Cardiac muscle cell (in vitro differentiated cells and primary cell): ENCODE measurements around the gene RABGAP1. TPM values are rescaled to one million over a fixed set of nuclear protein-coding genes. Genes with fewer than 3 reads are reported as not detected.
A peak's percentile ranks its signal among the peaks of the same experiment; 100 is the strongest.

Experiments
- DNase-seq, 2 donors: peaks; one replicate each; pipeline versions ENCODE4 v3.0.0 to v3.0.0-alpha.2; 2010 to 2017; ENCODE audit warnings: low read depth in 1 of 2, low spot score in 1 of 2
- H3K27ac ChIP-seq: fragments of 200-600 bp; sonication (generic); 2 replicates; pipeline ENCODE4 v1.5.1; 2016
- H3K27me3 ChIP-seq: fragments of 200-600 bp; sonication (generic); 2 replicates; pipeline ENCODE4 v1.6.0; 2016; ENCODE audit warnings: control low read depth
- H3K36me3 ChIP-seq: fragments of 200-600 bp; sonication (generic); 2 replicates; pipeline ENCODE4 v1.5.1; 2016; ENCODE audit warnings: control low read depth
- H3K4me1 ChIP-seq: fragments of 200-600 bp; sonication (generic); 2 replicates; pipeline ENCODE4 v1.8.1; 2017; ENCODE audit warnings: low read depth, mild to moderate bottlenecking, mixed run types
- H3K4me3 ChIP-seq: fragments of 200-600 bp; sonication (generic); 2 replicates; pipeline ENCODE4 v1.5.1; 2016; ENCODE audit warnings: mild to moderate bottlenecking
- H3K9me3 ChIP-seq: fragments of 200-600 bp; sonication (generic); 2 replicates; pipeline ENCODE4 v1.5.1; 2017; ENCODE audit warnings: low read depth, mild to moderate bottlenecking, control low read depth
- polyA plus RNA-seq: library from polyadenylated mRNA; unstranded; fragments of >200 nt; fragmentation: Nextera tagmentation; extraction: Ambion mirVana; gene quantifications from 2 replicates; pipeline ENCODE4 v1.2.1, GENCODE V29; 2016
- total RNA-seq: library from RNA; depleted of rRNA; stranded (reverse); fragments of >200 nt; gene quantifications from 2 replicates; pipeline ENCODE4 v1.2.3, GENCODE V29; 2016
- TF ChIP-seq, protein P1 (sequence below): IDR thresholded peaks from 2 replicates; pipeline ENCODE4 v1.5.1; 2012; ENCODE audit warnings: low read depth, mild to moderate bottlenecking, low read length

The RABGAP1 gene
- total and polyA plus RNA-seq, 2 experiments from 2014 or later, result 37.4 to 44.4 TPM

DNA sequence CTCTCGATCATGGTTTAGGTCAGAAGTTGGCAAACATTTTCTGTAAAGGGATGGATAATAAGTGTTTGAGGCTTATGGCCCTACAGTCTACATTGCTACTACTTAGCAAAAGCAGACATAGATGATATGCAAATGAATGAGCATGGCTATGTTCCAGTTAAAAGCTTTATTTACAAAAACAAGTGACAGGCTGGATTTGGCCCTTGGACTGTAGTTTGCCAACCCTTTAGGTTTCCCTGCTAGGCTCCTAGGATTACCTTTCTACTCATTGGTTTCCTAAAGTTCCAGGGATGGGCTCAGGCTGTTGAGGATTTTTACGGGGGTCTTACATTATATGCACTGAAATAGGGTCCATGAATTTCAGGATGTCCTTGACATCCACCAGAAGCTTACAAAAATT, 150.1 kb downstream of the RABGAP1 start:
- Histone ChIP-seq H3K27ac (no peak overlapping the region), H3K4me3 (no peak overlapping the region), H3K36me3 (peaks cover 38% of the 10 kb centered on the region), H3K9me3 (no peaks in the 10 kb centered on the region), H3K27me3 (no peaks in the 10 kb centered on the region), H3K4me1 (peaks cover 6% of the 10 kb centered on the region)
- no peak for DNase-seq
- TF ChIP-seq, protein P1, sequence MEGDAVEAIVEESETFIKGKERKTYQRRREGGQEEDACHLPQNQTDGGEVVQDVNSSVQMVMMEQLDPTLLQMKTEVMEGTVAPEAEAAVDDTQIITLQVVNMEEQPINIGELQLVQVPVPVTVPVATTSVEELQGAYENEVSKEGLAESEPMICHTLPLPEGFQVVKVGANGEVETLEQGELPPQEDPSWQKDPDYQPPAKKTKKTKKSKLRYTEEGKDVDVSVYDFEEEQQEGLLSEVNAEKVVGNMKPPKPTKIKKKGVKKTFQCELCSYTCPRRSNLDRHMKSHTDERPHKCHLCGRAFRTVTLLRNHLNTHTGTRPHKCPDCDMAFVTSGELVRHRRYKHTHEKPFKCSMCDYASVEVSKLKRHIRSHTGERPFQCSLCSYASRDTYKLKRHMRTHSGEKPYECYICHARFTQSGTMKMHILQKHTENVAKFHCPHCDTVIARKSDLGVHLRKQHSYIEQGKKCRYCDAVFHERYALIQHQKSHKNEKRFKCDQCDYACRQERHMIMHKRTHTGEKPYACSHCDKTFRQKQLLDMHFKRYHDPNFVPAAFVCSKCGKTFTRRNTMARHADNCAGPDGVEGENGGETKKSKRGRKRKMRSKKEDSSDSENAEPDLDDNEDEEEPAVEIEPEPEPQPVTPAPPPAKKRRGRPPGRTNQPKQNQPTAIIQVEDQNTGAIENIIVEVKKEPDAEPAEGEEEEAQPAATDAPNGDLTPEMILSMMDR, result no peak

GRCh38 chr9:123091459-123091858, 150.6 kb downstream of the RABGAP1 start:
- peaks cover 6% of the 10 kb centered on the region for H3K4me1 ChIP-seq
- no peaks in the 10 kb centered on the region for H3K9me3 ChIP-seq
- H3K27me3 ChIP-seq, result no peaks in the 10 kb centered on the region
- H3K27ac ChIP-seq, result no peak overlapping the region
- H3K4me3 ChIP-seq, result no peak overlapping the region
- DNase-seq, result no peak
- H3K36me3 ChIP-seq, result peaks cover 38% of the 10 kb centered on the region
- TF ChIP-seq, protein P1, result no peak

DNA sequence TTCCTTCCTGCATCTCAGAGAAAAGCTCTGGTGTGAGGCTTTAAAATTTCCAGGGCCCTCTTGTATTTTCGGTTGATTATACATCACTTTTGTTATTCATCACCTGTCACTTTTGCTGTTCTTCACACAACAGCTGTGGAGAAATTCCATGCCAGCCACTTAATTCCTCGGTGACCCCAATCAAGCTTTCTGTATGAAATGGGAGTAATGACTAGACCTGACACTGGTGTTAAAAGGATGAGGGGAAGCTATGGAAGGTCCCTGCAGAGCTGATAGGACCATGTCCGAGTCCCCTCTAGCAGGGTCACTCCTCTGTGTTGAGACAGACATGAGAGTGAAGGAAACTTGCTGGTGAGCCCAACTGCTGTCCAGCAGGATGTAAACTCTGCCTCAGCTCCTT, 152.3 kb downstream of the RABGAP1 start:
- no peak overlapping the region for H3K27ac ChIP-seq

DNA sequence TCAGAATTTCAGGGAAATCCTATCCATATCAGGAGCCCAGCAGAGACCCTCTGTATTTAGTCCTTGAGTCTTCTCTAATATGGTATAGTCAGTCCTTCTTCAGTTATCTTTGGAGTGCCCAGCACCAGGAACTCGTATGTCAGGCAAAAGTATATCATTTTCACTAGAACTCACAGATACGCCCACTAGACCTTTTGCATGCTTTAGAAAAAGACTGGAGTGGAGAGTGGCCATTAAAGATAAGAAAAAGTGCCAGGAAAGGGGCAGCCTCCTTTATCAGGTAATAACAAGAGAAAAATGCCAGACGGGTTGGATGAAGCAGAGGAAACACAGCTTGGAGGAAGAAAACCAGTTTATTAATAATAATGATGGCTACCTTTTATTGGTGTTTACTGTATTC, 156.2 kb downstream of the RABGAP1 start:
- Histone ChIP-seq H3K4me1 (peaks cover 8% of the 10 kb centered on the region), H3K9me3 (no peaks in the 10 kb centered on the region), H3K27me3 (no peaks in the 10 kb centered on the region), H3K36me3 (peaks cover 51% of the 10 kb centered on the region), H3K4me3 (no peak overlapping the region), H3K27ac (peak overlapping the region; percentile 60)
- TF ChIP-seq, protein P1, result no peak
- DNase-seq, result no peak

More for the DNA sequence above, 152.3 kb downstream of the RABGAP1 start:
- TF ChIP-seq, protein P1, result no peak
- Histone ChIP-seq H3K4me1 (peaks cover 12% of the 10 kb centered on the region), H3K4me3 (no peak overlapping the region), H3K27me3 (no peaks in the 10 kb centered on the region), H3K36me3 (peaks cover 43% of the 10 kb centered on the region), H3K9me3 (no peaks in the 10 kb centered on the region)
- no peak for DNase-seq

DNA sequence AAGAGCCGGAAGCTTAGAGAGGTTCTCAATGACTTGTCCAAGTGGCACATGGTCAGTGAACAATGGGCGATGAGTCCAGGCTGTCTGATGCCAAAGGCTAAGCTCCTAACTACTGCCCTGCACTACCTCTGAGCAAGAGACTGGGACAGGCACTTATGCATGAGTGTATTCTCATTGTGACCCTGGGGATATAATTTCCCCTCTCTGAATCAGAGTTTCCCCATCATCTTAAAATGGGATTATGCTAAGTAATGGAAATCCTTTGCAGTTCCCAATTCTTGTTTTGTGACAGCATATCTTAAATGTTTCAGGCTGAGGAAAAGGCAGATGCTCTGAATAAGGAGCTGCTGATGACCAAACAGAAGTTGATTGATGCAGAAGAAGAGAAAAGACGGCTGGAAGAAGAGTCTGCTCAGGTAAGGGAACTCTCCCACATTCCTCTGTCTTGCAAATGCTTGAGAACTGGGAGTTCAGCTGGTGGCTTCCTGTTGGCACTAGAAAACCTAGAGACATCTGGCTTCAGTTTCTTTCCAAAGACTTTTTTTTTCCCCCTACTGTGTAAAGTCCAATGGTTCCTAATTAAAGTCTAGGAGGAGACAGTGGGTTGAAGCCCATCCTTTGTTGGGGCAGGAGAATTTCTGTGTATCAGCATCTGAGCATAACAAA, 156.7 kb downstream of the RABGAP1 start:
- Histone ChIP-seq H3K36me3 (peaks cover 48% of the 10 kb centered on the region), H3K27ac (no peak overlapping the region), H3K4me3 (no peak overlapping the region), H3K27me3 (no peaks in the 10 kb centered on the region), H3K9me3 (no peaks in the 10 kb centered on the region), H3K4me1 (peaks cover 8% of the 10 kb centered on the region)
- no peak for DNase-seq
- TF ChIP-seq, protein P1, result no peak
